H7 (cell line): ENCODE results near the gene MYO1F. TPM values are rescaled to one million over a fixed set of nuclear protein-coding genes. Genes with fewer than 3 reads are reported as not detected.
"Not testable (repeated sequence)": the region's sequence is repeated elsewhere in the genome, so short reads cannot be mapped to it uniquely, and the experiment has no call there.

Experiments used
- DNase-seq: peaks from one replicate; pipeline ENCODE4 v3.0.0; 2012
- H3K27me3 ChIP-seq: 2 replicates; pipeline ENCODE4 v1.6.0; 2011; ENCODE audit warnings: mild to moderate bottlenecking, low read length; ENCODE audit not compliant: control insufficient read depth, insufficient read depth
- H3K36me3 ChIP-seq: replicated peaks from 2 replicates; pipeline ENCODE4 v1.5.1; 2011; ENCODE audit warnings: low read length; ENCODE audit not compliant: control insufficient read depth, insufficient read depth
- H3K4me3 ChIP-seq: 2 replicates; pipeline ENCODE4 v1.5.1; 2011; ENCODE audit warnings: low read depth, mild to moderate bottlenecking, control low read depth, low read length, moderate library complexity; ENCODE audit not compliant: insufficient read depth
- total RNA-seq: library from RNA; depleted of rRNA; stranded (reverse); fragments of >200 nt; shearing (Covaris generic); gene quantifications from 2 replicates; pipeline ENCODE4 v1.2.3, GENCODE V29; 2014

MYO1F gene
- total RNA-seq, 1 experiment from 2014 or later, result 4.5 TPM

DNA sequence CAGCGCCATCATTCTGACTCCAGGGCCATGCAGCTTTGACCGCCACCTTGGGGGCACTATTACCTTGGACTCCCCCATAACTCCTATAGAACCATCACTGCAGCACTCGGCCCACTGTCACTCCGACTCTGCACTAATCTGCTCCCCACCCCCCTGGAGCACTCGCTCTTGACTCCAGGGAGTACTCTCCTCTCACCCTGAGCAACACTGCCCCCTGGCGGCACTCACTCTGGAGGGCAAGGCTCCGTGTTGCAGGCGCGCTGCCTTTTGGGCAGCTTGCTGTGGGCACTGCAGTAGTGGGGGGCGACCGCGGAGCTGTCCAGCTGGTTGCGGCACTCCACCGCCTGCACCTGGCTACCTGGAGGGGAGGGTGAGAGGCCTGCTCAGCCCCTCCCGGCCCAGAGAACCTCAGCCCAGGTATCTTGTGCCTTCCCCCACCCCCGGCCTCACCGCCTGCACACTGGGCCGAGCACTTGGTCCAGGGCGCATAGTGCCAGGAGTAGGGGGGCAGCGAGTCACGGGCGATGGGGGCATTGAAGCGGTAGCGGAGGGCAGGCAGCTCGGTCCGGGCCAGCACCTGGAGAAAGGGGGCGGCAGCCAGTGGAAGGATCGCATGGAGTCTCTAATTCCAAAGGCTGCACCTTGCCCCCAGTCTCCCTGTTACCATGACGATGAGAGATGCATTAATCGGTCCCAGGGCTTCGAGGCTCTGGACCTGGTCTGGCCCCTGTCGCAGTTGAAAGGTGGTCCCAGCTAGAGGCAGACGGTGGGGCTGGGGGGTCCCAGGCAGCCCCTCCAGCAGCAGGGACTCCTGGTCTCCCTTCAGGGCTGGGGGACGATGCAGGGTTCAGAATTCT lies 8.9 kb upstream of the MYO1F start:
- peak; percentile 96 for DNase-seq
- no peak overlapping the region for H3K4me3 ChIP-seq
- no peaks in the 10 kb centered on the region for H3K36me3 ChIP-seq

DNA sequence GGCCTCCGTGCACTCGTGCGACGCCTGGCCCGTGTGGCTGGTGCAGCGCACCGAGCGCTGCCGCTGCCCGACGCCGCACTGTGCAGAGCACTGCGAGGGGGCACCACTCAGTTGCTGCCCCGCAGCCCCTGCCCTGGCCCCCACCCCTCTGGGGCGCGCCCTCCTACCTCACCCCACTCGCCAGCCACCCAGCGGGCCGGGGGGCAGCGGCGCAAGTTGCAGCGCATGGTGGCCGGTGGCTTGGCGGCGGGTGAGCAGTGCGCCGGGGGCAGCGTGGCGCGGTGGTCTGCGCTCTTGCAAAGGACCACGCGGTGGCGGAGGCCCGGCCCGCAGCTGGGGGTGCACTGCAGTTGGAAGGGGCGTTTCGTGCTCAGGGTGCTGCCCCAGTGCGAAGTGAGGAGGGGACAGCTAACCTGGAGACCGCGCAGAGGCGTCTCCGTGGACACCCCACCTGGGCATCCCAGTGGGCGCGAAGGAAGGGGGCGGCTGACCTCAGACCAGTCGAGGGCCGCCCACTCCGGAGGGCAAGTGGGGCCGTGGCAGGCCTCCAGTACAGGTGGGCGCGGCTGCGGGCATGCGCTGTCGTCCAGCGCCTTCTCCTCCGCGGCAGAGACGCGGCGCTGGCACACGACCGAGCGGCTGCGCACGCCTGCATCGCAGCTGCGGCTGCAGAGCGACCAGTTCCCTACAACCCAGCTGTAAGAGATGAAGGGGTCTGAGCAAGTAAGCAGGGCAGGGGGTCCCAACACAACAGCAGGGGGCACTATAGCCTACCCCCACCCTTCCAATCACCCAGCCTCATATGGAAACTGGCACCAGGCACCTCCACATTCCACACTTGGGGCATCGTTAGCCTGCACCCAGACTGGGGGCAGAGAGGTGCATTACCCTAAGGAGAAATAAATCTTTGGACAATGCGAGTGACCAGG lies 8.0 kb upstream of the MYO1F start:
- DNase-seq, result peak; percentile 73
- no peak overlapping the region for H3K4me3 ChIP-seq
- no peaks in the 10 kb centered on the region; the same call in 1 of the 2 replicates for H3K27me3 ChIP-seq
- H3K36me3 ChIP-seq, result no peaks in the 10 kb centered on the region

More for the DNA sequence above, 8.9 kb upstream of the MYO1F start:
- H3K27me3 ChIP-seq, result peaks cover 3% of the 10 kb centered on the region; the same call in 1 of the 2 replicates

DNA sequence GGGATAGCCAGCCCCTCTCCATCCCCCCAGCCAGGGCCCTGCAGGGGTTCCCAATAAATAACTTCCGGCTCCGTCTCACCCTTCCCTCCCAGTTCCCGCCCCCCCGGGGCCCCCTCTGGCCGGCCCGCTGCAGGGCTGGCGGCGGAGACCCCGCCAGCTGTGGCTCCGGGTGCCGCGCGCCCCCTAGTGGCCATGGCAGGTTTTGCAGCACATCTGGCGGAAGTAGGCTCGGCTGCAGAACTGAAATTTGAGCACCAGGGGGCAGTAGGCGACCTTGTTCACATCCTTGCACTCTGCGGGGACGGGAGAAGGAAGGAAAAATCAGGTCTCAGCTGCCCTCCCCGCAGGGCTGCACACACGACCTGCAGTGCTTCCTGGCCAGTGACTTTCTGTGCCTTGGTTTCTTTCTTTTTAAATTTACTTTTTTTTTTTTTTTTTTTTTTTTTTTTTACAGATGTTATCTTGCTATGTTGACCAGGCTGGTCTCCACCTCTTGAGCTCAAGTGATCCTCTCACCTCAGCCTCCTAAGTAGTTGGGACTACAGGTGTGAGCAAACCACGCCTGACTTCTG lies 3.6 kb upstream of the MYO1F start:
- H3K27me3 ChIP-seq, result no peaks in the 10 kb centered on the region
- H3K36me3 ChIP-seq, result no peaks in the 10 kb centered on the region
- H3K4me3 ChIP-seq, result no peak overlapping the region
- DNase-seq, result peak; percentile 95

DNA sequence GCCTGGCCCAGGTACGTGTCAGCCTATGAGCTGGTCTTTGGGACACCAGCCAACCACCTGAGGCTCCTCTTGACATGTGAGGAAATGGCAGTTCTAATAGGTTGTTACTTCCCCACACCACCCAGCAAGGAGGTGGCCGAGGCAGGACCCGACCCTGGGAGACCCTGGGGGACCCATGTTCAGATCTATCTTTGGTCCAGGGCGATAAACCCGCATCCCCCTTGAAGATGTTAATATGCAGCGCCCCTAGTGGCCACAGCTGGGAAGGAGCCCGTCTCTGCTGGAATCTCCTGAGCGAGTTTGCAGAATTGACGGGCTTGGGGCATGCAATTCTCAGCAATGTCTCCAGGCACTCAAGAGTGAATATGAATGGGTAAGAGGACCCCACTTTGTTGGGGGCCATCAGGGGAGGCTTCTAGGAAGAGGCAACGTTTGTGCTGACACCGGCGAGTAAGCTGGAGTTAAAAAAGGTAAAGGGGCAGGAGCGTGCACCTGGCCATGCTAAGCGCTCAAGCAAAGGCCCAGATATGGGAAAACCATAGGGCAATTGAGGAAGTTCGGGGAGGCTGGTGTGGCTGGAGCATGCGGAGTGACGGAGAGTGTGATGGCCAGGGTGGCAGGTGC lies 1.5 kb upstream of the MYO1F start:
- Histone ChIP-seq H3K27me3 (no peaks in the 10 kb centered on the region), H3K4me3 (no peak overlapping the region), H3K36me3 (no peaks in the 10 kb centered on the region)
- DNase-seq, result peak; percentile 91

DNA sequence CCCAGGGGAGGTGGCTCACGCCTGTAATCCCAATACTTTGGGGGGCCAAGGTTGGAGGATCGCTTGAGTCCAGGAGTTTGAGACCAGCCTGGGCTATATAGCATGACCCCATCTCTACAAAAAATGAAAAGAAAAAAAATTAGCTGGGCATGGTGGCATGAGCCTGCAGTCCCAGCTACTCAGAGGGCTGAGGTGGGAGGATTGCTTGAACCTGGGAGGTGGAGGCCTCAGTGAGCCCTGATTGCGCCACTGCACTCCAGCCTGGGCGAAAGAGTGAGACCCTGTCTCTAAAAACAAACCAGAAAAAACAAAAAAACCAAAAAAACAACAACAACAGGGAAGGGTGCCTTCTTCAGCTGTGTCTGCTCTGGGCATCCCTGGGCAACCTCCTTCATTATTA lies 499 bp upstream of the MYO1F start:
- Histone ChIP-seq H3K36me3 (no peaks in the 10 kb centered on the region), H3K4me3 (no peak overlapping the region), H3K27me3 (no peaks in the 10 kb centered on the region)
- no peak for DNase-seq

DNA sequence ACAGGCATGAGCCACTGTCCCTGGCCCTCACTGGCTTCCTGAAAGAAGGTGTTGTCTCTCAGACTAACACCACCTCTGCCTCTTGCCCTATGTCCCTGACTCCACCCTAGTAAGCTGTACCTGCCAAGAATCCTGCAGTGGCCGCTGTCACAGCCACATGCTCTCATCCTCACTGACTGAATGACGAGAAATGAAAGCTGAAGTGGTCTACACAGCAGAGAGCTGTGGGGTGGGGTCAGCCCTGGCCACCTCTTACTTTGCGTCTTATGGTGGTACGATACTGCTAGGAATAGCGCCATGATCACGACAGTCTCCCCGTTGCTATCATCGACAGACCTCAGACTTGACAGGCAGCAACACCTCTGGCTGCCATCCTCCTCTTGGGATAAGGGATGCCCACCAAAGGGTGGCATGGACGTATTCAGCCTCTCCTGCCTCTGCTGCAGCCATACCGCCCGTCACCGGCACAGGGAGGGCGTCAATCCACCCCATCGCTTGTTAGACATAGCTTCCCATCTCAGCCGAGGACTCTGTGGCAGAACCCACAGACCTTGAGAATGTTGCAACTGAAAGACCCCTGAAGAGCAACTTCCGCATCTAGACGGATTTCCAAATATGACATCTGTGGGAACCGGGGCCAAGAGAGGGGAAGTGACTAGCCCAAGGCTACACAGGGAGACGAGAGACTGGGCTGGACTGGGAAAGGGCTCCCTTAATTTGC lies 809 bp downstream of the MYO1F start:
- Histone ChIP-seq H3K36me3 (no peaks in the 10 kb centered on the region), H3K27me3 (no peaks in the 10 kb centered on the region), H3K4me3 (no peak overlapping the region)
- DNase-seq, result no peak

DNA sequence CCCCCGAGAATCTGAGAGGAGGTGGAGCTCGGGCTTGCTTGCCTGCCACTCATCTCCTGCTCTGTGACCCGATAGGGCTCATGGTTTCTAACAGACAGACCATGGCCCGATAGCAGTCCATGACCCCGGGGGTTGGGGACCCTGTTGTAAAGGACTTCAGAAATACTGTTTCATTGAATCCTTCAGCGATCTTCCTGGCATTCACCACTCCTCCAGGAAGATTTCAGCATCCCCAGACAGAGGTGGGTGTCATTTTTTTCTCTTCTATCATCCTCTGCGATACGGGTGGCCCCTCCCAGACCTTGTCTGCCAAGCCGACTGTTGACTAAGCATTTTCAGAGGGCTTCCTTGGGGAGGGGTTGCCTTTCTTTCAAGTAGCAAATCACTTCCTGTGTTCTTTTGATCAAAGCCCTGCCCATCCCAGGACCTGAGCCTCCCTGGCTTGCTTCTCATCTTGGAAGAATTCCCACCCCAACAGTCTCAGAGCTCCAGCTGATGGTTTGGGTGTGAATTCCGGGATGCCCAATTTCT lies 1.7 kb downstream of the MYO1F start:
- Histone ChIP-seq H3K4me3 (no peak overlapping the region), H3K36me3 (no peaks in the 10 kb centered on the region), H3K27me3 (no peaks in the 10 kb centered on the region)
- peak; percentile 67 for DNase-seq

DNA sequence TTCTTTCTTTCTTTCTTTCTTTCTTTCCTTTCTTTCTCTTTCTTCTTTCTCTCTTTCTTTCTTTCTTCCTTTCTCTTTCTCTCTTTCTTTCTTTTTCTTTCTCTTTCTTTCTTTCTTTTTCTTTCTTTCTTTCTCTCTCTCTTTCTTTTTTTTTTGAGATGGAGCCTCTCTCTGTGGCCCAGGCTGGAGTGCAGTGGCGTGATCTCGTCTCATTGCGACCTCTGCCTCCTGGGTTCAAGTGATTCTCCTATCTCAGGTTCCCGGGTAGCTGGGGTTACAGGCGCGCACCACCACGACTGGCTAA lies 2.7 kb downstream of the MYO1F start:
- H3K4me3 ChIP-seq, DNase-seq, H3K36me3 ChIP-seq, H3K27me3 ChIP-seq: not testable (repeated sequence)

DNA sequence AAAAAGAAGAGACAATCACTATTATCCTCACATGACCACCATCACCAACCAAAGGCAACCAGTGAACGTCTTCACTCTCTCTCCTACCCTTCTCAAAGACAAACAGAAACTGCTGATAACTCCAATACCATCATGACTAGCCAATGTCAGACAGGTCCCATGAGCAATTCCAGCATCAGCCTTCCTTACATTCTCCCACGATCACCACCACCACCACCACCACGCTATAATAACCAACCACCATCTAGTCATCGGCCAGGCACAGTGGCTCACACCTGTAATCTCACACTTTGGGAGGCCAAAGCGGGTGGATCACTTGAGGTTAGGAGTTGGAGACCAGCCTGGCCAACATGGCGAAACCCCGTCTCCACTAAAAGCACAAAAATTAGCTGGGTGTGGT lies 3.9 kb downstream of the MYO1F start:
- no peak for DNase-seq
- Histone ChIP-seq H3K36me3 (no peaks in the 10 kb centered on the region), H3K4me3 (no peak overlapping the region), H3K27me3 (no peaks in the 10 kb centered on the region)

DNA sequence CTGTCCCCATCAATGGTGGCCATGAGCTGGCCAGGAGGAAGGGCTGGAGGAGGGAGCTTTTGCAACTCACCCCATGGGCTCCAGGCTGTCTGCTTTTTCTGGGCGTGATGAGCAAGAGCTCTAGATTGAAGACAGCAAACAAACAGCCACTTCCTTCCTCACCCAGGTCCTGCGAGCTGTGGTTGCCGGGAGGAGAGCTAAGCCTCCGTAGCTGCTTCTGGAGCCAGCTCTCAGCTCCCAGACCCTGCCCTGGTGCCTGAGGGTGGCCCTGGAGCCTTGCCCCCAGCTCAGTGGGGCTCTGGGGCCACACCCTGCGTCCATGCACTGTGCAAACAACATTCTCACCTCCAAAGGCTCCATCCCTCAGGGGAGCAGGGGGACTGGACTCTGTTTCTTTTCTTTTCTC lies 6.2 kb downstream of the MYO1F start:
- H3K27me3 ChIP-seq, result no peaks in the 10 kb centered on the region
- no peak overlapping the region for H3K4me3 ChIP-seq
- no peak for DNase-seq
- H3K36me3 ChIP-seq, result no peaks in the 10 kb centered on the region

DNA sequence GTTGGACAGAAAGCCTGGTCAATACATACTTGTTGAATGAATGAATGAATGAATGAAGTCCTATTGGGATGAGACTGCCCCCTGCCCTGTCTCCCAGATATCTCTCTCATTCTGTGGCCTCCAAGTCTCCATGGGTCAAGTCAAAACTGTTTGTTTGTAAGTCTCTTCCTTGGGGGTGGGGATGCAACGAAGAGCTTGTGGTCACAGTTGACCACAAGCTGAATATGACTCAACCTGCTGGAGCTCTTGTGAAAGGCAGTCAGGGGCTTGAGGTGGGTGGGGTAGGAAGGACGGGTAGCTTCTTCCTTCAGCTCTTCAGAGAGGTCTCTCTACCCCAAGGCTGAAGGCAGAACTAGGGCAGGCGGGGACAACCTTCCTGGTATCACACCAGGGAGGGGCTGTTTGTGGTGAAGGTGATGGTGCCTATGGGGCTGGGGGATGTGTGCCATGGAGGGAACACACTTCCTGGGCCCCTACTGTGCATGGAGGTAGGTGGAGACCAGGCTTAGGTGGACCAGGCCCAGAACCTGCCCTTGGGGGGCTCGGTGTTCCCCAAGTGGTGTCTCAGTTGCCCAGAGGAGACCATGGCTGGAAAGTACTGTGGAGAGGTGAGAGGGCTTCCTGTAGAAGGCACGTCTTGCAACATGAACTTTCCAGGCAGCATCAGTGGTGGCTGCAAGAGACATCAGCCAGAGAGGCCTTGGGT lies 8.0 kb downstream of the MYO1F start:
- H3K27me3 ChIP-seq, result no peaks in the 10 kb centered on the region
- no peak overlapping the region for H3K4me3 ChIP-seq
- DNase-seq, result no peak
- H3K36me3 ChIP-seq, result no peaks in the 10 kb centered on the region

DNA sequence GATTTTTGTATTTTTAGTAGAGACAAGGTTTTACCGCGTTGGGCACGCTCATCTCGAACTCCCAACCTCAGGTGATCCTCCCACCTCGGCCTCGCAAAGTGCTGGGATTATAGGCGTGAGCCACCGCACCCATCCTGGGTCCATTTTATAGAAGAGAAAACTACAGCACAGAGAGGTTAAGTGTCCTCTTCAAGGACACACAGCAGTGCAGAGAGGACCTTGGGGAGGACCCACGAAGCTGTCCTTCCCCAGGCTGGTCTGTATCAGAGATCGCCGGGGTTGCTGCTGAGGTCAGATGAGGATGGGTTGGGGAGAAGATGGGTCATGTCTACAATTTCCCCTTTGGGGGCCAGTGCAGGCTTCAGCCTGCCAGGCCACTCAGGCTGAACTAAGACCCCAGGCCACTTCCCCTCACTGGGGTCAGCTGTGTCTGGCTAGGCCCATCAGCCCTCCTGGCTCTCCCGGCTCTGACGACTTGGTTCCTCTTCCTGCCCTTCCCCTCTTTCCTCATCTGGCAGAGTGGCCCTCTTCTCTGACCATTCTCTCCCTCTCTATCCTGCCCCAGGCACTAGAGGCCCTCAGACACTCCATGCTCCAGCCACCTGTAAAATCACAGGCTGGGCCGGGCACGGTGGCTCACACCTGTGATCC lies 9.6 kb downstream of the MYO1F start:
- H3K4me3 ChIP-seq, result no peak overlapping the region
- H3K36me3 ChIP-seq, result no peaks in the 10 kb centered on the region
- no peak for DNase-seq
- H3K27me3 ChIP-seq, result no peaks in the 10 kb centered on the region

DNA sequence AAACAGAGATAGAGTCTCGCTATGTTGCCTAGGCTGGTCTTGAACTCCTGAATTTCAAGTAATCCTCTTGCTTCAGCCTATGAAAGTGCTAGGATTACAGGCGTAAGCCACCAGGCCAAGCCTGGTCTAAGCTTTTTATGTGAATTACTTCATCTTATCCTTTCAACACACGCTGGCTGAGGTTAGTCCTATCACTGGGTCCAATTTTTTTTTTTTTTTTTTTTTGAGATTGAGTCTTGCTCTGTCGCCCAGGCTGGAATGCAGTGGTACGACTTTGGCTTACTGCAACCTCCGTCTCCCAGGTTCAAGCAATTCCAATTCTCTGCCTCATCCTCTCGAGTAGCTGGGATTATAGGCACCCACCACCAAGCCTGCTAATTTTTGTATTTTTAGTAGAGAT lies 10.4 kb downstream of the MYO1F start:
- Histone ChIP-seq H3K36me3 (no peaks in the 10 kb centered on the region), H3K4me3 (no peak overlapping the region), H3K27me3 (no peaks in the 10 kb centered on the region)
- DNase-seq, result no peak
